Loucy (cell line): ENCODE data around the gene GIMAP2.

Experiments used
- H2AFZ ChIP-seq: fragments of 200-600 bp; sonication (generic); 2 replicates; pipeline ENCODE4 v1.6.0; 2016; ENCODE audit warnings: antibody characterized with exemption, mild to moderate bottlenecking, low read length, moderate library complexity
- H3F3A ChIP-seq: fragments of 200-600 bp; 2 replicates; pipeline ENCODE4 v1.6.0; 2016; ENCODE audit warnings: antibody characterized with exemption, low read depth, mild to moderate bottlenecking
- H3K27me3 ChIP-seq: fragments of 200-600 bp; sonication (generic); 2 replicates; pipeline ENCODE4 v1.6.1; 2014; ENCODE audit warnings: low read length, mild to moderate bottlenecking; ENCODE audit not compliant: insufficient read depth, poor library complexity, severe bottlenecking
- H3K36me3 ChIP-seq: fragments of 200-600 bp; sonication (generic); 2 replicates; pipeline ENCODE4 v1.6.1; 2016; ENCODE audit warnings: low read length; ENCODE audit not compliant: insufficient read depth
- H3K4me1 ChIP-seq: fragments of 200-600 bp; sonication (generic); 2 replicates; pipeline ENCODE4 v1.5.1; 2014; ENCODE audit warnings: low read length, mild to moderate bottlenecking; ENCODE audit not compliant: insufficient read depth, poor library complexity, severe bottlenecking
- H3K4me2 ChIP-seq: fragments of 200-600 bp; sonication (generic); 2 replicates; pipeline ENCODE4 v1.6.0; 2014; ENCODE audit warnings: antibody characterized with exemption, low read length, low read depth, mild to moderate bottlenecking; ENCODE audit not compliant: poor library complexity, severe bottlenecking
- H3K4me3 ChIP-seq: fragments of 200-600 bp; sonication (generic); 2 replicates; pipeline ENCODE4 v1.5.1; 2014; ENCODE audit warnings: low read length, mild to moderate bottlenecking, mixed read lengths; ENCODE audit not compliant: poor library complexity, severe bottlenecking
- H3K79me2 ChIP-seq: fragments of 200-600 bp; sonication (generic); 2 replicates; pipeline ENCODE4 v1.6.1; 2014; ENCODE audit warnings: low read length; ENCODE audit not compliant: insufficient read depth
- H3K9ac ChIP-seq: fragments of 200-600 bp; sonication (generic); 2 replicates; pipeline ENCODE4 v1.6.0; 2014; ENCODE audit warnings: mild to moderate bottlenecking, low read depth, low read length, moderate library complexity; ENCODE audit not compliant: poor library complexity, severe bottlenecking
- H3K9me2 ChIP-seq: fragments of 200-600 bp; sonication (generic); replicated peaks from 2 replicates; pipeline ENCODE4 v1.6.1; 2016; ENCODE audit warnings: low read depth, low read length, mixed read lengths
- H3K9me3 ChIP-seq: fragments of 200-600 bp; sonication (generic); 2 replicates; pipeline ENCODE4 v1.6.1; 2014; ENCODE audit warnings: mild to moderate bottlenecking, antibody characterized with exemption, low read length, low read depth; ENCODE audit not compliant: insufficient read depth
- H4K20me1 ChIP-seq: fragments of 200-600 bp; sonication (generic); 2 replicates; pipeline ENCODE4 v1.6.0; 2014; ENCODE audit warnings: antibody characterized with exemption, low read length, mild to moderate bottlenecking; ENCODE audit not compliant: insufficient read depth, poor library complexity, severe bottlenecking
- EZH2phosphoT487 ChIP-seq: fragments of 200-600 bp; IDR thresholded peaks from 2 replicates; pipeline ENCODE4 v1.6.1; 2018; ENCODE audit warnings: antibody characterized with exemption, mild to moderate bottlenecking, moderate library complexity, borderline replicate concordance
- TF ChIP-seq, protein P1 (sequence below): fragments of 200-600 bp; sonication (generic); conservative IDR thresholded peaks from 2 replicates; pipeline ENCODE4 v1.5.1; 2014; ENCODE audit warnings: mild to moderate bottlenecking, antibody characterized with exemption, low read length

GIMAP2 gene

DNA sequence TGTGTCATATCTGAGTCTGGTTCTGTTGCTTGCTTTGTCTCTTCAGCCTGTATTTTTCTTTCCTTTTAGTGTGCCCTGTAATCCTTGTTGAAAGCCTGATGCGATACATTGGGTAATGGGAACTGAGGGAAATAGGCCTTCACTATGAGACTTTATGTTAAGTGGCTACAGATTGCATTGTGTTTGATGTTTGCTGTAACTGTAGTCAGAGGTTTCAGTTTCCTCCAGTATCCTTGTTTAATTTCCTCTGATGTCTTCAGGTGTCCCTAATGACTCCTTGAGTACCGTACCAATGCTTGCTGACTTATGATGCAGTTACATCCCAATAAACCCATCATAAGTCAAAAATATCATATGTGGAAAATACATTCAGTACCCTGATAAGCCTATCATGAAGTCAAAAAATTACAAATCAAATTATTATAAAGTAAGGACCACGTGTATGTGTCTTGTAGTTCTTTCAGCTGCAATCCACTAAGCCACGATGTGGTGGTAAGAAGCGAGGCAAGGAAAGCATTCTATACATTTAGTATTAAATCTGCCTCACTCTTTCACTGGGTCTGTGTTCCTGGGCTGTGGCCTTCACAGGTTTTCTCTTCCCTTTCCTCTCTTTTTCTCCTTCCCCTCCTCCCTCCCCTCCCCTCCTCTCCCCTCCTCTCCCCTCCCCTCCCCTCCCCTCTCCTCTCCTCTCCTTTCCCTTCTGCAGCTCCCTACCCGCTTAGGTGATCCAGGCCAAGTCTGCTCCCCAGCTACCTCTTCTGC is 40.1 kb upstream of the GIMAP2 start:
- H3K4me1 ChIP-seq: peaks cover 14% of the 10 kb centered on the region
- TF ChIP-seq EZH2phosphoT487: no peak
- TF ChIP-seq, protein P1, sequence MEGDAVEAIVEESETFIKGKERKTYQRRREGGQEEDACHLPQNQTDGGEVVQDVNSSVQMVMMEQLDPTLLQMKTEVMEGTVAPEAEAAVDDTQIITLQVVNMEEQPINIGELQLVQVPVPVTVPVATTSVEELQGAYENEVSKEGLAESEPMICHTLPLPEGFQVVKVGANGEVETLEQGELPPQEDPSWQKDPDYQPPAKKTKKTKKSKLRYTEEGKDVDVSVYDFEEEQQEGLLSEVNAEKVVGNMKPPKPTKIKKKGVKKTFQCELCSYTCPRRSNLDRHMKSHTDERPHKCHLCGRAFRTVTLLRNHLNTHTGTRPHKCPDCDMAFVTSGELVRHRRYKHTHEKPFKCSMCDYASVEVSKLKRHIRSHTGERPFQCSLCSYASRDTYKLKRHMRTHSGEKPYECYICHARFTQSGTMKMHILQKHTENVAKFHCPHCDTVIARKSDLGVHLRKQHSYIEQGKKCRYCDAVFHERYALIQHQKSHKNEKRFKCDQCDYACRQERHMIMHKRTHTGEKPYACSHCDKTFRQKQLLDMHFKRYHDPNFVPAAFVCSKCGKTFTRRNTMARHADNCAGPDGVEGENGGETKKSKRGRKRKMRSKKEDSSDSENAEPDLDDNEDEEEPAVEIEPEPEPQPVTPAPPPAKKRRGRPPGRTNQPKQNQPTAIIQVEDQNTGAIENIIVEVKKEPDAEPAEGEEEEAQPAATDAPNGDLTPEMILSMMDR: no peak
- H3K79me2 ChIP-seq: no peaks in the 10 kb centered on the region
- H3K9me3 ChIP-seq: peaks cover 5% of the 10 kb centered on the region; the same call in 1 of the 2 replicates
- H2AFZ ChIP-seq: no peak overlapping the region
- H4K20me1 ChIP-seq: no peaks in the 10 kb centered on the region
- no peaks in the 10 kb centered on the region for H3K36me3 ChIP-seq
- H3K4me3 ChIP-seq: no peak overlapping the region
- H3F3A ChIP-seq: no peaks in the 10 kb centered on the region
- no peak overlapping the region for H3K9ac ChIP-seq
- H3K4me2 ChIP-seq: no peak overlapping the region
- H3K9me2 ChIP-seq: no peaks in the 10 kb centered on the region
- no peaks in the 10 kb centered on the region for H3K27me3 ChIP-seq

DNA sequence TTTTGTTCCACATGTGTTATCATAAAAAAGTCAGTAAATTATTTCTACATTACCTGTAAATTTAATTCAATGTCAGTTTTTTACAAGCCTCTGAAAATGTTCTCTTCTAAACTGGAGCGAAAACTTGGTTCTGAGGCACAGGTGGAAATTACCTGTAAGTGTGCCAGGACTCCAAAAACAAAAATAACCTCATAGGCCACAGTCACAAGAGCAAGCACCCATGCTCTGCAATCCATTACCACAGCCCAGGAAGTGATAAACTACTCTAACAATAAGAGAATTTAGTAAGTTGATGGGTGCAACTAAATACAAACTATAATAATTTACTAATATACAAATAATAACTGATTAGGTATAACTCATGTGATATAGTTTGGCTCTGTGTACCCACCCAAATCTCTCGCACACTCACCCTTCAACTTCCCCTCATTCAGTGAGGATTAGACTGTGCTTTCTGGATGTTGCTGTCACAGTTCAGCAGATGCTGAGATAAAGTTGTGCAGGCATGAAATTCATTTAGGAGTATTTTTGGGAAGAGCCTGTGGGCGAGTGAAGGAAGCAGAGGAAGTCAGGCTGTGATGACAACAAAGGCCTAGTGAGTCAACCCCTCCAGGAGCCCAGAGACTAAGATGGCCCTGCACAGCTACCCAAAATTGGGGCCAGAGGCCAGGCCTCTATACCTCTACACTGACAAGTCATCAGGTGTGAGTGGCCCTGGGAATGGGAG is 37.0 kb upstream of the GIMAP2 start:
- Histone ChIP-seq H3K9ac (no peak overlapping the region), H3K9me3 (peaks cover 5% of the 10 kb centered on the region; the same call in 1 of the 2 replicates), H3F3A (no peaks in the 10 kb centered on the region), H3K27me3 (no peaks in the 10 kb centered on the region), H3K9me2 (no peaks in the 10 kb centered on the region), H3K4me2 (no peak overlapping the region), H3K36me3 (no peaks in the 10 kb centered on the region), H3K79me2 (no peaks in the 10 kb centered on the region), H3K4me1 (peaks cover 14% of the 10 kb centered on the region), H2AFZ (no peak overlapping the region), H4K20me1 (no peaks in the 10 kb centered on the region), H3K4me3 (no peak overlapping the region)
- TF ChIP-seq, protein P1: no peak
- TF ChIP-seq EZH2phosphoT487: no peak

DNA sequence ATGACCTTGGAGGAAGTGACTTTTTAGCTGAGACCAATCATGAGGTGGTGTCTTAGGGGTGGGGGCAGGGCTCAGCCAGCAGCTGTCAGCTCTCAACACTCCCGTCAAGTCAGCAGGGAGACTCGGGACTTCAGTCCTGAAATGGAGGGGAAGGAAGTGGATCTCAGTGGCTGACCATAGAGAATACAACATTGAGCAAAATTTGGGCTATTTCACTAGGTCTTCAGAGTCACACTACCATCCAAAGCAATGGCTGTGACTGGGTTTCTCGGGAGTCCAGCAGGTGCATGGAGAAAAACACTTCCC is 36.5 kb upstream of the GIMAP2 start:
- Histone ChIP-seq H3K9me2 (no peaks in the 10 kb centered on the region), H3K9ac (no peak overlapping the region), H3K36me3 (no peaks in the 10 kb centered on the region), H3K79me2 (no peaks in the 10 kb centered on the region), H3K9me3 (peaks cover 5% of the 10 kb centered on the region; the same call in 1 of the 2 replicates), H3K4me1 (peaks cover 14% of the 10 kb centered on the region), H3F3A (no peaks in the 10 kb centered on the region), H4K20me1 (no peaks in the 10 kb centered on the region), H3K4me2 (no peak overlapping the region), H3K4me3 (no peak overlapping the region), H3K27me3 (no peaks in the 10 kb centered on the region), H2AFZ (no peak overlapping the region)
- TF ChIP-seq EZH2phosphoT487: no peak
- TF ChIP-seq, protein P1: no peak
